Neural cell (in vitro differentiated cells): ENCODE results near the gene EYA4. TPM values are rescaled to one million over a fixed set of nuclear protein-coding genes. Genes with fewer than 3 reads are reported as not detected.

Experiments
- H2AFZ ChIP-seq: fragments of 200-600, 300-800 bp; sonication (generic), shearing (Covaris generic); 2 replicates; pipeline ENCODE4 v1.6.0; 2014; ENCODE audit warnings: low read depth, mild to moderate bottlenecking, antibody characterized with exemption, low read length, moderate library complexity
- H3F3A ChIP-seq: fragments of 200-600 bp; shearing (Covaris generic); 2 replicates; pipeline ENCODE4 v1.6.1; 2016; ENCODE audit warnings: mild to moderate bottlenecking, moderate library complexity, mixed read lengths, antibody characterized with exemption, low read length; ENCODE audit not compliant: insufficient read depth, poor library complexity, severe bottlenecking
- H3K27ac ChIP-seq: fragments of 200-600, 300-800 bp; sonication (generic), shearing (Covaris generic); 2 replicates; pipeline ENCODE4 v1.5.1; 2014; ENCODE audit warnings: mild to moderate bottlenecking, low read length, moderate library complexity
- H3K27me3 ChIP-seq: fragments of 300-800, 200-600 bp; sonication (generic), shearing (Covaris generic); 2 replicates; pipeline ENCODE4 v1.6.0; 2014; ENCODE audit warnings: mild to moderate bottlenecking, low read depth, low read length, moderate library complexity; ENCODE audit not compliant: insufficient read depth
- H3K36me3 ChIP-seq: fragments of 300-800, 200-600 bp; sonication (generic), shearing (Covaris generic); 2 replicates; pipeline ENCODE4 v1.5.1; 2014; ENCODE audit warnings: mild to moderate bottlenecking, antibody characterized with exemption, low read length, moderate library complexity; ENCODE audit not compliant: insufficient read depth
- H3K4me2 ChIP-seq: fragments of 300-800, 200-600 bp; sonication (generic), shearing (Covaris generic); 2 replicates; pipeline ENCODE4 v1.6.0; 2014; ENCODE audit warnings: mild to moderate bottlenecking, low read length
- H3K4me3 ChIP-seq: fragments of 300-800, 200-600 bp; sonication (generic), shearing (Covaris generic); 2 replicates; pipeline ENCODE4 v1.5.1; 2014; ENCODE audit warnings: mild to moderate bottlenecking, low read length, moderate library complexity
- H3K79me2 ChIP-seq: fragments of 200-600 bp; shearing (Covaris generic); replicated peaks from 2 replicates; pipeline ENCODE4 v1.6.0; 2014; ENCODE audit warnings: mild to moderate bottlenecking, low read length, moderate library complexity; ENCODE audit not compliant: insufficient read depth
- H3K9ac ChIP-seq: fragments of 300-800, 200-600 bp; sonication (generic), shearing (Covaris generic); 2 replicates; pipeline ENCODE4 v1.6.1; 2016; ENCODE audit warnings: mild to moderate bottlenecking, low read length, mixed read lengths
- H3K9me2 ChIP-seq: fragments of 200-600 bp; shearing (Covaris generic); 2 replicates; pipeline ENCODE4 v1.6.1; 2016; ENCODE audit warnings: mild to moderate bottlenecking, low read length, mixed read lengths; ENCODE audit not compliant: insufficient read depth
- H3K9me3 ChIP-seq: fragments of 200-600, 300-800 bp; sonication (generic), shearing (Covaris generic); 2 replicates; pipeline ENCODE4 v1.6.1; 2016; ENCODE audit warnings: mild to moderate bottlenecking, mixed run types, low read length, moderate library complexity, mixed read lengths
- H4K20me1 ChIP-seq: fragments of 200-600 bp; shearing (Covaris generic); 2 replicates; pipeline ENCODE4 v1.6.1; 2016; ENCODE audit warnings: mild to moderate bottlenecking, mixed run types; ENCODE audit not compliant: insufficient read depth
- EP300 ChIP-seq: fragments of 450-650 bp; conservative IDR thresholded peaks from 2 replicates; pipeline ENCODE4 v1.6.1; 2014; ENCODE audit warnings: antibody characterized with exemption, mild to moderate bottlenecking, moderate library complexity; ENCODE audit not compliant: poor library complexity, severe bottlenecking
- EZH2 ChIP-seq: fragments of 200-600, 300-800 bp; shearing (Covaris generic), sonication (generic); IDR thresholded peaks from 2 replicates; pipeline ENCODE4 v1.6.1; 2014; ENCODE audit warnings: antibody characterized with exemption, low read length, borderline replicate concordance, mild to moderate bottlenecking; ENCODE audit not compliant: insufficient read depth, poor library complexity, severe bottlenecking
- MXI1 ChIP-seq: fragments of 450-650 bp; conservative IDR thresholded peaks from 2 replicates; pipeline ENCODE4 v1.6.1; 2014; ENCODE audit warnings: antibody characterized with exemption, mild to moderate bottlenecking; ENCODE audit not compliant: poor library complexity, severe bottlenecking
- POLR2AphosphoS5 ChIP-seq: IDR thresholded peaks from 2 replicates; pipeline ENCODE4 v1.6.1; 2012
- RAD21 ChIP-seq: fragments of 450-650 bp; conservative IDR thresholded peaks from 2 replicates; pipeline ENCODE4 v1.6.1; 2014; ENCODE audit warnings: antibody characterized with exemption, mild to moderate bottlenecking, moderate library complexity
- REST ChIP-seq: IDR thresholded peaks from 2 replicates; pipeline ENCODE4 v1.6.1; 2012; ENCODE audit warnings: borderline replicate concordance
- SMC3 ChIP-seq: fragments of 450-650 bp; conservative IDR thresholded peaks from 2 replicates; pipeline ENCODE4 v1.6.1; 2014; ENCODE audit warnings: antibody characterized with exemption, mild to moderate bottlenecking, moderate library complexity; ENCODE audit not compliant: poor library complexity
- TAF1 ChIP-seq: IDR thresholded peaks from 2 replicates; pipeline ENCODE4 v1.6.1; 2012; ENCODE audit warnings: low read depth
- polyA plus RNA-seq: library from polyadenylated mRNA; depleted of rRNA; stranded (reverse); fragments of >200 nt; gene quantifications from 2 replicates; pipeline ENCODE4 v1.2.3, GENCODE V29; 2014
- TF ChIP-seq, protein P1 (sequence below): fragments of 450-650 bp; IDR thresholded peaks from 2 replicates; pipeline ENCODE4 v1.5.1; 2014; ENCODE audit warnings: antibody characterized with exemption, mild to moderate bottlenecking, moderate library complexity; ENCODE audit not compliant: poor library complexity, severe bottlenecking

Gene EYA4
- polyA plus RNA-seq, 1 donor from 2014 or later, result 2.6 TPM

DNA sequence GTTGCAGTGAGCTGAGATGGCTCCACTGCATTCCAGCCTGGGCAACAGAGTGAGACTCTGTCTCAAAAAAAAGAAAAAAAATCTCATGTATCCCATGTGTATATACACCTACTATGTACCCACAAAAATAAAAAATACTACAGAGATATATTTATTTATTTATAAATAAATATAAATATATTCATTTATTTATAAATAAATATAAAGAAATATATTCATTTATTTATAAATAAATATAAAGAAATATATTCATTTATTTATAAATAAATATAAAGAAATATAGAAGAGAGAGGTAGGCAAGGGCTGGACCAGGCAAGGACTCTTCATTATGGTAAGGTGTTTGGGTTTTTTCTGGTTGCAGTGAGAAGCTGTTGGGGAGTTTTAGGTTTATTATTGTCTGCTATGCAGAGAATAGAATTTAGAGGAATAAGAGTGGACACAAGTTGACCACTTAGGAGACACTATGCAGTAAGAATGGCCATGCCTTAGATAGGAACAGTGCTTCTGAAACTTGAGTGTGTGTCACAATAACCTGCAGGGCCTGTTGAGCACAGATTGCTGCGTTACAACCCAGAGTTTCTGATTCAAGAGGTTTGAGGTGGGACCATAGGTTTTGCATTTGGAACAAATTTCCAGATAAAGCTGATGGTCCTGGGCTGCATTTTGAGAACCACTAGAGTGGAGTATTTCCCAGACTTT, 254.2 kb downstream of the EYA4 start:
- TF ChIP-seq POLR2AphosphoS5, result no peak
- no peak for TF ChIP-seq RAD21
- TF ChIP-seq TAF1, result no peak
- TF ChIP-seq, protein P1, sequence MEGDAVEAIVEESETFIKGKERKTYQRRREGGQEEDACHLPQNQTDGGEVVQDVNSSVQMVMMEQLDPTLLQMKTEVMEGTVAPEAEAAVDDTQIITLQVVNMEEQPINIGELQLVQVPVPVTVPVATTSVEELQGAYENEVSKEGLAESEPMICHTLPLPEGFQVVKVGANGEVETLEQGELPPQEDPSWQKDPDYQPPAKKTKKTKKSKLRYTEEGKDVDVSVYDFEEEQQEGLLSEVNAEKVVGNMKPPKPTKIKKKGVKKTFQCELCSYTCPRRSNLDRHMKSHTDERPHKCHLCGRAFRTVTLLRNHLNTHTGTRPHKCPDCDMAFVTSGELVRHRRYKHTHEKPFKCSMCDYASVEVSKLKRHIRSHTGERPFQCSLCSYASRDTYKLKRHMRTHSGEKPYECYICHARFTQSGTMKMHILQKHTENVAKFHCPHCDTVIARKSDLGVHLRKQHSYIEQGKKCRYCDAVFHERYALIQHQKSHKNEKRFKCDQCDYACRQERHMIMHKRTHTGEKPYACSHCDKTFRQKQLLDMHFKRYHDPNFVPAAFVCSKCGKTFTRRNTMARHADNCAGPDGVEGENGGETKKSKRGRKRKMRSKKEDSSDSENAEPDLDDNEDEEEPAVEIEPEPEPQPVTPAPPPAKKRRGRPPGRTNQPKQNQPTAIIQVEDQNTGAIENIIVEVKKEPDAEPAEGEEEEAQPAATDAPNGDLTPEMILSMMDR, result no peak
- TF ChIP-seq MXI1, result no peak
- Histone ChIP-seq H3F3A (no peaks in the 10 kb centered on the region), H3K36me3 (no peaks in the 10 kb centered on the region), H3K27me3 (no peaks in the 10 kb centered on the region), H3K79me2 (no peaks in the 10 kb centered on the region), H3K27ac (no peak overlapping the region), H3K4me2 (no peak overlapping the region), H3K9me3 (no peaks in the 10 kb centered on the region), H3K4me3 (no peak overlapping the region), H3K9ac (no peak overlapping the region), H4K20me1 (no peaks in the 10 kb centered on the region), H3K9me2 (no peaks in the 10 kb centered on the region), H2AFZ (no peak overlapping the region)

DNA sequence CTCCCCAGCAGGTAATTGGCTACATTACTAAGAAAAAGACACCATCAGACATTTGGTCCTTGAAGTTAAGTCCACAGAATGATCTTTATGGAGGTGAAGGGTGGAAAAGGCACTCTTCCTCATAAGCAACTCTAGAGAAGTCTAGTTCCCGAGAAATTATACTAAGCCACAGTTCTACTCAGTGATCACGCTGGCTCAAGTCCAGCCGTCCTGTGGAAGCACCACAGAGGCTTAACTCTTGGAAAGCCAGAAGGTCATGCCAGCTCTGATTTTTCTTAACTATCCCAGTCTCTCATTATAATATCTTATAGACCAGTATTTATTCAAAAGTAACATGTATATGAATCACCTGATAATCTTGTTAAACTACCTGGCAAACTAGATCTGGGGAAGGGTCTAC, 258.5 kb downstream of the EYA4 start:
- Histone ChIP-seq H3K4me2 (no peak overlapping the region), H3K9me2 (no peaks in the 10 kb centered on the region), H2AFZ (no peak overlapping the region), H3K27me3 (no peaks in the 10 kb centered on the region), H3K4me3 (no peak overlapping the region), H3K9me3 (no peaks in the 10 kb centered on the region), H3K79me2 (no peaks in the 10 kb centered on the region), H3F3A (no peaks in the 10 kb centered on the region), H3K27ac (no peak overlapping the region), H3K9ac (no peak overlapping the region), H4K20me1 (no peaks in the 10 kb centered on the region), H3K36me3 (no peaks in the 10 kb centered on the region)
- TF ChIP-seq, protein P1, result no peak
- no peak for TF ChIP-seq TAF1
- no peak for TF ChIP-seq EP300
- TF ChIP-seq REST, result no peak
- no peak for TF ChIP-seq EZH2
- no peak for TF ChIP-seq POLR2AphosphoS5
- TF ChIP-seq RAD21, result no peak
- no peak for TF ChIP-seq SMC3
- no peak for TF ChIP-seq MXI1
